IPS-20b (cell line): ENCODE measurements around the gene NXPH4.

Source experiments
- H3K27ac ChIP-seq: one replicate; pipeline ENCODE4 v1.5.1; 2013; ENCODE audit warnings: low read length
- H3K27me3 ChIP-seq: 2 replicates; pipeline ENCODE4 v1.6.1; 2013; ENCODE audit warnings: mild to moderate bottlenecking, low read length, inconsistent platforms; ENCODE audit not compliant: insufficient read depth
- H3K36me3 ChIP-seq: 2 replicates; pipeline ENCODE4 v1.6.1; 2013; ENCODE audit warnings: low read depth, mild to moderate bottlenecking, inconsistent platforms, low read length, moderate library complexity; ENCODE audit not compliant: insufficient read depth
- H3K4me1 ChIP-seq: 2 replicates; pipeline ENCODE4 v1.6.1; 2013; ENCODE audit warnings: mild to moderate bottlenecking, control low read depth, inconsistent platforms, low read length, moderate library complexity; ENCODE audit not compliant: insufficient read depth
- H3K4me3 ChIP-seq: 2 replicates; pipeline ENCODE4 v1.5.1; 2013; ENCODE audit warnings: mild to moderate bottlenecking, low read length, inconsistent platforms
- H3K9ac ChIP-seq: 2 replicates; pipeline ENCODE4 v1.6.1; 2013; ENCODE audit warnings: low read depth, mild to moderate bottlenecking, inconsistent platforms, low read length, moderate library complexity
- H3K9me3 ChIP-seq: 2 replicates; pipeline ENCODE4 v1.6.1; 2013; ENCODE audit warnings: mild to moderate bottlenecking, low read depth, low read length, inconsistent platforms; ENCODE audit not compliant: insufficient read depth

NXPH4 gene

GRCh38 chr12:57185906-57186508 is 30.6 kb upstream of the NXPH4 start:
- Histone ChIP-seq H3K4me3 (no peak overlapping the region), H3K27ac (no peak overlapping the region), H3K27me3 (no peaks in the 10 kb centered on the region), H3K36me3 (peaks cover 88% of the 10 kb centered on the region), H3K9me3 (no peaks in the 10 kb centered on the region), H3K9ac (no peak overlapping the region), H3K4me1 (no peaks in the 10 kb centered on the region)

GRCh38 chr12:57187222-57188089 is 29.1 kb upstream of the NXPH4 start:
- no peaks in the 10 kb centered on the region for H3K27me3 ChIP-seq
- H3K4me1 ChIP-seq = no peaks in the 10 kb centered on the region
- no peak overlapping the region for H3K9ac ChIP-seq
- no peaks in the 10 kb centered on the region for H3K9me3 ChIP-seq
- peaks cover 92% of the 10 kb centered on the region for H3K36me3 ChIP-seq
- no peak overlapping the region for H3K4me3 ChIP-seq
- no peak overlapping the region for H3K27ac ChIP-seq

DNA sequence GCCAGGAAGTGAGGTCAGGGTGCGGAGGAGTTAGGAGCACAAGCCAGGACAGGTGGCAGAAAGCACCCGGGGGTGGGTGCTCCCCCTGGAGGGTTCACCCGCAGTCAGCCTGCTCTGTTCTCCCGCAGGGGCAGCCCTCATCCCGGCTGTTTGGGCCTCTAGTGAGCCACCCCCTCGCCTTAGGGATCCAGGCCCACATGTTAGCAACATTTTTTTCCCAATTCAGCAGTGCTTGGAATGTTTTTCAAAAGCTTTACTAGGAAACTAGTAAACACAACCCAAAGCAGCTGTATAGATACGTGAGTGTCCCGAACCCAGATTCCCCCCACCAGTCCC is 28.5 kb upstream of the NXPH4 start:
- peaks cover 98% of the 10 kb centered on the region for H3K36me3 ChIP-seq
- H3K27me3 ChIP-seq = no peaks in the 10 kb centered on the region
- no peak overlapping the region for H3K27ac ChIP-seq
- no peaks in the 10 kb centered on the region for H3K4me1 ChIP-seq
- no peaks in the 10 kb centered on the region for H3K9me3 ChIP-seq
- no peak overlapping the region for H3K4me3 ChIP-seq
- no peak overlapping the region for H3K9ac ChIP-seq

GRCh38 chr12:57190037-57190436 is 26.6 kb upstream of the NXPH4 start:
- Histone ChIP-seq H3K4me1 (no peaks in the 10 kb centered on the region), H3K36me3 (peaks cover 98% of the 10 kb centered on the region)

DNA sequence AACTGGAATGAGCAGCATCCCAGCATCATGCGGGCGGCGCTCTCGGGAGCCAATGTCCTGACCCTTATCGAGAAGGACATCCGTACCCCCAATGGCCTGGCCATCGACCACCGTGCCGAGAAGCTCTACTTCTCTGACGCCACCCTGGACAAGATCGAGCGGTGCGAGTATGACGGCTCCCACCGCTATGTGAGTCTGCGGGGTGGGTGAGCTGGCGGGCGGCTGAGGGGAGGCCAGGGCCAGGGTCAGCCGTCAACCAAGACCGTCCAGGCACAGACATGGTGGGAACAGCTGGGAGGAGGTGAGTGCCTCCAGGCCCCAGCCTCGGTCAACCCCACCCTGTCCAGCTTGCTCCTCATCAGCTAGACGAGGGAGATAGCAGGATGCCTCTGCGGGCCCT is 25.8 kb upstream of the NXPH4 start:
- H3K36me3 ChIP-seq = peaks cover 98% of the 10 kb centered on the region
- no peaks in the 10 kb centered on the region for H3K9me3 ChIP-seq
- H3K4me3 ChIP-seq = no peak overlapping the region
- no peak overlapping the region for H3K9ac ChIP-seq
- no peaks in the 10 kb centered on the region for H3K27me3 ChIP-seq
- H3K27ac ChIP-seq = no peak overlapping the region
- no peaks in the 10 kb centered on the region for H3K4me1 ChIP-seq

More at GRCh38 chr12:57190037-57190436, 26.6 kb upstream of the NXPH4 start:
- H3K4me3 ChIP-seq = no peak overlapping the region
- H3K27ac ChIP-seq = no peak overlapping the region
- H3K9me3 ChIP-seq = no peaks in the 10 kb centered on the region
- no peak overlapping the region for H3K9ac ChIP-seq
- H3K27me3 ChIP-seq = no peaks in the 10 kb centered on the region

- H3K4me1 ChIP-seq = no peaks in the 10 kb centered on the region
- peaks cover 98% of the 10 kb centered on the region for H3K36me3 ChIP-seq
- no peaks in the 10 kb centered on the region for H3K9me3 ChIP-seq
- H3K27me3 ChIP-seq = no peaks in the 10 kb centered on the region
- no peak overlapping the region for H3K27ac ChIP-seq
- H3K4me3 ChIP-seq = no peak overlapping the region
- H3K9ac ChIP-seq = no peak overlapping the region
Observed at GRCh38 chr12:57191410-57191809, 25.2 kb upstream of the NXPH4 start.

- no peak overlapping the region for H3K27ac ChIP-seq
- no peaks in the 10 kb centered on the region for H3K4me1 ChIP-seq
- peaks cover 98% of the 10 kb centered on the region for H3K36me3 ChIP-seq
- H3K27me3 ChIP-seq = no peaks in the 10 kb centered on the region
- no peak overlapping the region for H3K9ac ChIP-seq
- H3K9me3 ChIP-seq = no peaks in the 10 kb centered on the region
- no peak overlapping the region for H3K4me3 ChIP-seq
Observed at GRCh38 chr12:57192920-57193319, 23.7 kb upstream of the NXPH4 start.

DNA sequence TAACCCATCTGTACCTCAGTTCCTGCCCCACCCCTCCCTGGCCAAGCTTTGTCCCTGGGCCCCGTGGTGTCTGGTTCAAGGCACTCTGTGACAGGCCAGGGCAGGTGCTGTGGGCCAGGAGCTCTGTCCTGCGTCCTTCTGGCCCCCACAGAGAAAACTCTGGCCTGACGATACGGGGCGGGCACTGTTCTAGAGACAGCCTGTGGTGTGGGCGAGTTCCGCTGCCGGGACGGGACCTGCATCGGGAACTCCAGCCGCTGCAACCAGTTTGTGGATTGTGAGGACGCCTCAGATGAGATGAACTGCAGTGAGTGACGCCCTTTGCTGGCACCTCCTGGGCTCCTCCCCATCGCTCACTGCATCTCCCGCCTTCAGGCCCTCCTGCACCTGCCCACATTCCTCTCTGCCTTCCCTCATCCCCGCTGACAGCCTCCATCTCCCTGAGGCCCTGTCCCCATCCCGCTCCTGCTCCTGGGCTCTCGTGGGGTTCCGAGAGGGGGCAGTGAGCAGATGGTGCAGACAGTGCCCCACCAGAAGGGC is 22.8 kb upstream of the NXPH4 start:
- H3K9ac ChIP-seq = no peak overlapping the region
- no peaks in the 10 kb centered on the region for H3K9me3 ChIP-seq
- H3K27me3 ChIP-seq = no peaks in the 10 kb centered on the region
- peaks cover 98% of the 10 kb centered on the region for H3K36me3 ChIP-seq
- H3K27ac ChIP-seq = no peak overlapping the region
- H3K4me3 ChIP-seq = no peak overlapping the region
- H3K4me1 ChIP-seq = no peaks in the 10 kb centered on the region

- Histone ChIP-seq H3K9ac (no peak overlapping the region), H3K36me3 (peaks cover 98% of the 10 kb centered on the region), H3K4me3 (no peak overlapping the region), H3K27ac (no peak overlapping the region), H3K4me1 (no peaks in the 10 kb centered on the region), H3K9me3 (no peaks in the 10 kb centered on the region), H3K27me3 (no peaks in the 10 kb centered on the region)
Observed at GRCh38 chr12:57194253-57194652, 22.3 kb upstream of the NXPH4 start.

DNA sequence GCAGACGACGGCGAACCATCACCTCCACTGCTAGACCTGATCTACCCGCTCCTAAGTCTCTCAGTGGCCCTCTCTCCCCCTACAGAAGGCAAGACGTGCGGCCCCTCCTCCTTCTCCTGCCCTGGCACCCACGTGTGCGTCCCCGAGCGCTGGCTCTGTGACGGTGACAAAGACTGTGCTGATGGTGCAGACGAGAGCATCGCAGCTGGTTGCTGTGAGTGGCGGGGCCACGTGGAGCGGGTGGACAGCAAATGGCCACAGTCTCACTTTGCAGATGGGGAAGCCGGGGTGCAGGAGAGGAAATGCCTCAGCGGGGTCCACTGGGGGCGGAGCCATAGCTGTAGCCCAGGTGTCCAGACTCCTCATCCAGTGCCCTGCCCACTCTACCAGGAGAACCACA is 21.4 kb upstream of the NXPH4 start:
- no peaks in the 10 kb centered on the region for H3K27me3 ChIP-seq
- H3K27ac ChIP-seq = no peak overlapping the region
- H3K4me1 ChIP-seq = no peaks in the 10 kb centered on the region
- H3K4me3 ChIP-seq = no peak overlapping the region
- peaks cover 100% of the 10 kb centered on the region for H3K36me3 ChIP-seq
- no peak overlapping the region for H3K9ac ChIP-seq
- no peaks in the 10 kb centered on the region for H3K9me3 ChIP-seq

DNA sequence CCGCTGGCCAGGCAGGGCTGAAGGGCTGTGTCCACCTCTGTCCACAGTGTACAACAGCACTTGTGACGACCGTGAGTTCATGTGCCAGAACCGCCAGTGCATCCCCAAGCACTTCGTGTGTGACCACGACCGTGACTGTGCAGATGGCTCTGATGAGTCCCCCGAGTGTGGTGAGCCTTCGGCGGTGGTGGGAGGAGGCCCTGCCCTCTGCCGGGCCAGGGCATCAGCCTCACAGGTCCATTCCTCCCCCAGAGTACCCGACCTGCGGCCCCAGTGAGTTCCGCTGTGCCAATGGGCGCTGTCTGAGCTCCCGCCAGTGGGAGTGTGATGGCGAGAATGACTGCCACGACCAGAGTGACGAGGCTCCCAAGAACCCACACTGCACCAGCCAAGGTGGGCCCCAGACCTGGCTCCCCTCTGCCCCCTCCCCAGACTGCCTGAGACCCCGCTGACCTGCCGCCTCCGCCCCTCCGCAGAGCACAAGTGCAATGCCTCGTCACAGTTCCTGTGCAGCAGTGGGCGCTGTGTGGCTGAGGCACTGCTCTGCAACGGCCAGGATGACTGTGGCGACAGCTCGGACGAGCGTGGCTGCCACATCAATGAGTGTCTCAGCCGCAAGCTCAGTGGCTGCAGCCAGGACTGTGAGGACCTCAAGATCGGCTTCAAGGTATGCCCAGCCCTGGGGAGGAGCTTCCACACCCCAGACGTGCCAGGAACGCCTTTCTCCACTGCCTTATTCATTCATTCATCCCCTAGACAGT is 20.8 kb upstream of the NXPH4 start:
- Histone ChIP-seq H3K9me3 (no peaks in the 10 kb centered on the region), H3K9ac (no peak overlapping the region), H3K36me3 (peaks cover 97% of the 10 kb centered on the region), H3K4me1 (no peaks in the 10 kb centered on the region), H3K27ac (no peak overlapping the region), H3K4me3 (no peak overlapping the region), H3K27me3 (no peaks in the 10 kb centered on the region)
